GM12872 (cell line): ENCODE results near the gene MVB12B.

Experiments used
- CTCF ChIP-seq: IDR thresholded peaks from 3 replicates; pipeline ENCODE4 v1.5.1; 2011; ENCODE audit warnings: low read depth, mild to moderate bottlenecking, low read length, moderate library complexity; ENCODE audit not compliant: insufficient read depth

The MVB12B gene

GRCh38 chr9:126391713-126392661, 65.4 kb downstream of the MVB12B start:
- TF ChIP-seq CTCF = no peak

GRCh38 chr9:126392662-126393371, 66.2 kb downstream of the MVB12B start:
- TF ChIP-seq CTCF = no peak

- no peak for TF ChIP-seq CTCF
Measured at GRCh38 chr9:126393876-126394275, 67.2 kb downstream of the MVB12B start.

DNA sequence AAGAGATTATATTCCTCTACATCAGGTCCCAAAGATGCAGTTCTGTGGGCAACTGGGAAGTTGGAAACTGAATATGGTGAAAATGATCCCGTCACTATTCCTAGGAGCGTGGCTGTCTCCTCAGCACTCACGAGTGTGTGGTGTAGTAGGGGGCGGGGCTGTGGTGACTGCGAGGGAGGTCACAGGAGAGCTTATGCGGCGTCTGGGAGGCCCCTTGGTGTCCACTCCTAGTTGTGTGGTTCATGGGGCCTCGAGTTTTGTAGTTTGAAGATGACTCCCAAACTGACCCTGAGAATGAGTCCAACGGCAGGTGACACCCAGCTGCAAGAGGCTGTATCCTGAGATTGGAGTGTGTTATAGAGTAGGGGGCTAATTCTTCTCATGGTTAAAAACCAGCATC, 68.2 kb downstream of the MVB12B start:
- TF ChIP-seq CTCF = no peak

- TF ChIP-seq CTCF = no peak
Measured at GRCh38 chr9:126395439-126396212, 69.0 kb downstream of the MVB12B start.

GRCh38 chr9:126397056-126397455, 70.4 kb downstream of the MVB12B start:
- peak; percentile 38; the same call in 2 of the 3 replicates for TF ChIP-seq CTCF
